Left lobe of liver (tissue), 2 donors: ENCODE results near the gene PGAP1. TPM values are rescaled to one million over a fixed set of nuclear protein-coding genes. Genes with fewer than 3 reads are reported as not detected.
"Not testable (repeated sequence)": the region's sequence is repeated elsewhere in the genome, so short reads cannot be mapped to it uniquely, and the experiment has no call there.

Experiments
- ATAC-seq: fragments of 200-7000 bp; cut with Tn5 transposase; one replicate; pipeline ENCODE4 v1.9.1; 2020; ENCODE audit warnings: mild to moderate bottlenecking, moderate library complexity
- DNase-seq: peaks from one replicate; pipeline ENCODE4 v3.0.0-alpha.2; 2020; ENCODE audit warnings: low spot score
- total RNA-seq: library from RNA; stranded (reverse); gene quantifications from one replicate; pipeline ENCODE4 v1.2.1, GENCODE V29; 2021
- donor health status: DM: no; HTN: no; CAD: no; lungs with moderate emphysema.
- donor health status: DM: no; HTN: yes; CAD: no.

The PGAP1 gene
- total RNA-seq, 1 donor from 2014 or later = 2.6 TPM

DNA sequence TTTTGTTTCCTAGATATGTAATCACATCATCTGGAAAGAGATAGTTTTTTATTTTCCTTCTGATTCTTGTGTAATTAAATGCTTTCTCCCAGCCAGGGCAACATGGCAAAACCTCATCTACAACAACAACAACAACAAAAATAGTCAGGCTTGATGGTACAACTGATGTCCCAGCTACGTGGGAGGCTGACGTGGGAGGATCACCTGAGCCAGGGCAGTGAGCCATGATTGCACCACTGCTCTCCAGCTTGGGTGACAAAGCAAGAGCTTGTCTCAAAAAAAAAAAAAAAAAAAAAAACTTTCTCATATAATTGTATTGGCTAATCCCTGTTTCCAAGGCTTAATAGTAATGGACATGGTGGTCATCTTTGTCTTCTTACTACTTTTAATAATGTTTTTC is 26.4 kb upstream of the PGAP1 start:
- DNase-seq (no peak), ATAC-seq (no peak)

GRCh38 chr2:196951973-196952372 is 25.5 kb upstream of the PGAP1 start:
- DNase-seq = no peak

GRCh38 chr2:196949116-196949515 is 22.6 kb upstream of the PGAP1 start:
- DNase-seq = no peak

More at GRCh38 chr2:196951973-196952372, 25.5 kb upstream of the PGAP1 start:
- ATAC-seq = no peak

DNA sequence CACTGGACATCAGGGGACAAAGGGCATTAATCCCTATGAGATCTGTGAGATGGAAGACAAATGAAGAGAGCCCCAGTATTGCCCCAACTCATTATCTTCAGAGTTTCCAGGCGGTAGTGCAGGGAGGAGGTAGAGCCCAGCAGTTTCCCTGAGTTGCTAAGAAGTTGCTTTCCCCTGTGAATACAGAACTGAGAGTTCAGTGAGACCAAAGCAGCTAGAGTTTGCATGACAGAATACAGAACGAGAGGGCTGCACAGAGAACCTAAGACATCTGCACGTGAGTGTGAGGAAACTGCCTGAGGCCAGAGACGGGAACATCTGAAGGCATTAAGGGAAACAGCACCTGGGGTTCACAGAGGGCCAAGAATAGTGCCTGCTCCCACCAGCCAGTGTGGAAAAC is 18.1 kb upstream of the PGAP1 start:
- ATAC-seq (no peak), DNase-seq (no peak)

More at GRCh38 chr2:196949116-196949515, 22.6 kb upstream of the PGAP1 start:
- no peak for ATAC-seq

DNA sequence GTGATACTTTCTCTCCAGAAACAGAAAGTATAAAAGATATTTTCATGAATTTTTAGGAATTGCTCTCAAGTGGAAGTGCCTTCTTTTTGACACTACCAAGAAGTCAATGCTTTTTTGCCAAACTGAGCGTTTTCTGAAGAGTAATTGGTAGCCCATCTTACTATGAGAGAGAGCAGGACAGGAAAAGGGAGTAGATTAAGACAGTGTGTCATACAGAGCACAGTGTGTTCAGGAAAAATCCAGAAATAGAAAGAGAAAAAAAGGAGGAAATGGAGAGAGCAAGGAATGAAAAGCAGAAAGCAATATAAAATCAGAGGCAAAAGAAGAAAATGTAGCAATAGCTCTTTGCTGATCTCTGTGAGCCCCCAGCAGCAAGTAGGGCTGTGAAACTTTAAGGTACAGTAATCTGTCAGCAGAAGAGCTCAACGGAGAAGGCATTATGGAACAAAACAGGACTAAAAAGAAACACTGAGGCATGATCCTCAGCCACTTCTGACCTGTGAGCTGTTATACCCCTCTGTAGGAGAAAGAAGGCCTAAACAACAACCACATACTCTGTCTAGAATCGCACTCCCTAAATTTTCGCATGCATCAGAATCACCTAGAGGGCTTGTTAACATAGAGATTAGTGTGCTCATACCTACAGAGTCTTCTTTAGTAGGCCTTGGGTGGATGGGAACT is 15.0 kb upstream of the PGAP1 start:
- ATAC-seq (no peak), DNase-seq (no peak)

DNA sequence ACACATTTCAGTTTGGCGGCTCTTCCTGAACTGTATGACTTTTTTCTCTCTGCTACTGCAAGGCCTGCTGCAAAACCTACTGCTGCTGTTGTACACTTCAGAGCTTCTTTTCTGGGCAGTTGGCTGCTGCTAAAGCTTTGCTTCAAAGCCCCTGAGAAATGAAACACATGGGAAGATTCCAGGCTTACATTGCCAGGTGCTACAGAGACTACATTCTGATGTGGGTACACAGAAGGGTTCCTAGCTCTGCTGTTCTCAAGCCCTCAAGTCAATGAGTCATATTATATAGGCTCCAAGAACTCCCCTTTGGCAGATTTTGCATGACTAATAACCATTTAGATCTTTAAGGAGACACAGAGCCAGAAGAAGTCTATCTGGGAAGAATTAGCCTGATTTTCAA is 12.9 kb upstream of the PGAP1 start:
- no peak for ATAC-seq
- no peak for DNase-seq

- DNase-seq = no peak
- no peak for ATAC-seq
Measured at GRCh38 chr2:196935432-196935831, 8.9 kb upstream of the PGAP1 start.

GRCh38 chr2:196934672-196935071 is 8.2 kb upstream of the PGAP1 start:
- DNase-seq = no peak

GRCh38 chr2:196931555-196931954 is 5.0 kb upstream of the PGAP1 start:
- ATAC-seq (no peak), DNase-seq (no peak)

More at GRCh38 chr2:196934672-196935071, 8.2 kb upstream of the PGAP1 start:
- ATAC-seq = no peak

DNA sequence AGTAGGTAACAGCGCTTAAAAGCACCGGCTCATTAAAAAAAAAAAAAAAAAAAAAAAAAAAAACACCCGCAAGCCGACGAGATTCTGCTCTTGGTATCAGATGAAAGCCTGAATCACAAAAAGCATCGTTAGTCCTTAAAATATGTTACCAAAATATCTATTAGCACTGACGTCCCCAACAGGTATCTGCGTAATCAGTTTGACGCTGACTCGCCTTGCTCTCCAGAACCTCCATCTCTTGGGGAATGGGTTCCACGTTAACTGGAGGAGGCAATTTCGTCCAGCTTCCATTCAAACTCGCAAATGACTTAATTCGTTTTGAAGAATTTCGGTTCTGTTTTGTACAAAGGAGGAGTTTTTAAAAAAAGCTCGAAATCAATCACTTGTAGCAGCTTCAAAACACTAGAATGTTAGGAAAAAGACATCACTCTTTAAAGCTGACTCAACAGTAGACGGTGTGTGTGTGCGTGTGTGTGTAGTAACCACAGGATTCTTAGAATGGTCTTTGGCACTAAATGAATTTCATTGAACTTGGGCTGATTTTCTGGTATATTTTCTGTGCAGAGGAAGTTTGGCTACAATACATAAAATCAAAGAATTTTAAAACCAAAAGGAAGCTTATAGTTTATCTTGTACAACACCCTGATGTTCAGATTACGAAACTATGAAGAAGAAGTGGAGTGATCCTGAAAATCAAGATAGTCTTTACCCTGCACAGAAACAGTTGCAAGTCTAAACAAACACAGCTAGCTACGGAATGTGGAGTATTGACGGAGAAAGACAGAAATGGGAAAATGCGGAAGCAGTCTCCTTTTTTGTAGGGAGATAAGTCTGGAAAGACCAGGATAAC is 1.1 kb upstream of the PGAP1 start:
- DNase-seq (no peak), ATAC-seq (no peak)

DNA sequence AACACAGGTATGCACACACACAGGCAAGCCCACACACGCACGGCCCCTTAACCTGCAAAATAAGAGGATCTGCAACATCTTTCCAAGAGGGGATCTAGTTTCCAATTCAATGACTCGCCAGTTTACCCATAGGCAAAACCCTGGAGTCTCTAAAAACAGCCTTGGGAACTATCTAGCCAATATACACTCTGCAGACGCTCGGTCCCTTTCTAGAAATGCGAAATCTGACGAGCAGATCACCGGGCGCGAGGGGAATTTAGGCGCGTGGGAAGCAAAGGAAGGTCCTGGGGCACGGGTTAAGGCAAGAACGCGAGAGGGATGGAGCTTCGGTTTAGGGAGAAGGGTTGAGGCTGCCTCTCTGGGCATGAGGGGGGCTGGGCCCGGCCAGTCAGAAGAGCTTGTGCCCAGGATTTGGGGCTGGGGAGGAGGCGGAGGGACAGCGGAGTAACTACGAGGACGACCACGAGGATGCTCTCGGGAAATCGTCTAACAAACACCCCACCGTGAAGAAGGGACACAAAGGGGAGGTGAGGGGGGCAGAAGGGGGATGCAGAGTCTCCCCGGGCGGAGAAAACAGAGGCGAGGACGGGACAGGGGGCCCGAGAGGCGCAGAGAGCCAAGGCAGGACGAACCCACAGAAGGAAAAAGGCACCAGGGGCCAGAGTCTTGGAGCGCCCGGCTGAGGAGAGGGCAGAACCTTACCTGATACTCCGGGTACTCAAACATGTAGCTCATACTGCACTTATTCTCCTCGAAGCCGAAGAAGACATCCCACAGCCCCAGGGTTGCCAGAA is 542 bp downstream of the PGAP1 start:
- ATAC-seq (peak; percentile 47), DNase-seq (peak; percentile 49)

- no peak for DNase-seq
- ATAC-seq = no peak
Measured at GRCh38 chr2:196925051-196925767, 1.3 kb downstream of the PGAP1 start.

DNA sequence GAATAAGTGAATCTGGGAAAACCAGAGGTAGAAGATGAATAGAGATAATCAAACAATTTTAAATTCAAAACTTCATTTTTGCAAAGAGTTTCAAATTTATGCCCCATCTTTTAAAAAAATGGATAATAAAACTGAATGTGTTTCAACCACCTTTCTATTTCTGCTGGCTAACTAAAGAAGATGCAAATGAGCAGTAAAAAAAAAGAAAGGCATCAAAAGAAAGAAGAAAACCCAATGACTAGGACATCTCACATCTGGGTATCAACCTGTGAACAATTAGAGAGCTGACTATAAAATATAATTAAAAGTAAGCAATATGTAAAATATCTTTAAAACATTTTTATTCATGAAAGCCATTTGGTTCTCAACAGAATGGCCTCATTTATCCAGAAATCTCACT is 2.5 kb downstream of the PGAP1 start:
- ATAC-seq = no peak
- DNase-seq = no peak

DNA sequence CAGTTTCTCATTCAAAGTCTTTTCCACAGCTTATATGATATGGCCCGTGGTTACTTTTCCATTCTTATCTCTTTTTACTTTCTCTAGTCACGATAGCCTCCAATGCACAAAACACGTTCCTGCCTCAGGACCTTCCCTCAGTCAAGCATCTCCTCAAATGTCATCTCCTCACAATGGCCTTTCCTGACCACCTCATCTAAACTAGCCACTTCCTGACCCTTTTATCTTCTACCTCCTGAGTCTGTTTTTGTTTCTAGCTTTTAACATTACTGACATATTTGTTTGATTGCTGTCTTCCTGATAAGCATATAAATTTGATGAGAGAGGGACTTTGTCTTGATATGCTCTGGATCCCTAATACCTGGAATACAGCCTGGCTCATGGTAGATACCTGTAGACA is 7.6 kb downstream of the PGAP1 start:
- no peak for ATAC-seq
- no peak for DNase-seq

DNA sequence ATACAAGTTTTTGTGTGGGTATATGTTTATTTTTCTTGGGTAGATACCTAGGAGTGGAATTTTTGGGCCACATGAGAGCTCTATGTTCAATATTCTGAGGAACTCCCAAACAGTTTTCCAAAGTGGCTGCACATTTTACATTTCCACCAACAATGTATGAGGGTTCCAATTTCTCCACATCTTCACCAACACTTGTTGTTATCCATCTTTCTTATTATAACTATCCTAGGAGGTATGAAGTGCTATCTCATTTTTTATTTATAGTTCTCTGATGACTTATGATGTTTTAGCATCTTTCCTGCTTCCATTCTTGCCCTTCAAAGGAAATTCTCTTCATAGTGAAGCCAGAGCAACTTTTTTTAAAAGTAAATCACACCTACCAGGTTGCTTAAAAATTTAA is 8.7 kb downstream of the PGAP1 start:
- ATAC-seq (no peak), DNase-seq (no peak)

- DNase-seq (no peak), ATAC-seq (no peak)
Measured at GRCh38 chr2:196915507-196916189, 10.9 kb downstream of the PGAP1 start.

DNA sequence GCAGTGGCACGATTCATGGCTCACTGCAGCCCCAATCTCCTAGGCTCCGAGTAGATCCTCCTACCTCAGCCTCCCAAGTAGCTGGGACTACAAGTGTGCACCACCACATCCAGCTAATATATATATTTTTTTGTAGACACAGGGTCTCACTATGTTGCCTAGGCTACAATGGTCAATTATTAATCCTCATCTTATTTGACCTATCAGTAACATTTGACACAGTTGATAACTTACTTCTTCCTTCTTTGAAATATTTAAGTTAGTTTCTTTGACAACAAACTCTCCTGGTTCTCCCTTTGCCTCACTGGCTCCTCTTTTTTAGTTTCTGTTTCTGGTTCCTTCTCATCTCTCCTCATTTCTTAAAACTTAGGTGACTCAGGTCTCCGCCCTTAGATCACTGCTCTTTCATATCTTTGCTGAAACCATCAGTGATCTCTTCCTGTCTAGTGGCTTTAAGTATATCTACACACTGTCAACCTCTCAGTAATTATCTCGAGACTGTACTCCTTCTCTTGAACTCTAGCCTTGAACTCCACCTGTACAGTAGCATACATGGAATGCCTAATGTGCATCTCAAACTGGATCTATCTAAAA is 11.5 kb downstream of the PGAP1 start:
- no peak for ATAC-seq
- no peak for DNase-seq

DNA sequence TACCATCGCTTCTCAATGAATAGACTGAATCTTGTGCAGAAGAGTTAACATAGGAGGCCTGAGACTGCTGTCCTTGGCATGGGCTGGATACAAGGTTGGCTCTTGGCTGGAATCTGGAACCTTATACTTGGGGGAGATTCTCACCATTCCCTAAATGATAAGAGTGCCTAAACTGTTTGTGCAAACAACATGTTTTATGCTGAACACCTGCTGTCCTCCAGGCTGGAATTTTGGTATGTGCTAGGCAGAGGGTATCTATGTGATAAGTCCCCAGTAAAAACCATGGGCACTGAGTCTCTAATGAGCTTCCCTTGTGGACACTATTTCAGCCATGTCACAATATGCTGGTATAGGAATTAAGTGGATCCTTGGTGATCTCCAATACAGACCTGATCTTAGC is 12.8 kb downstream of the PGAP1 start:
- DNase-seq (no peak), ATAC-seq (no peak)

GRCh38 chr2:196905365-196905764 is 21.1 kb downstream of the PGAP1 start:
- DNase-seq = not testable (repeated sequence)

DNA sequence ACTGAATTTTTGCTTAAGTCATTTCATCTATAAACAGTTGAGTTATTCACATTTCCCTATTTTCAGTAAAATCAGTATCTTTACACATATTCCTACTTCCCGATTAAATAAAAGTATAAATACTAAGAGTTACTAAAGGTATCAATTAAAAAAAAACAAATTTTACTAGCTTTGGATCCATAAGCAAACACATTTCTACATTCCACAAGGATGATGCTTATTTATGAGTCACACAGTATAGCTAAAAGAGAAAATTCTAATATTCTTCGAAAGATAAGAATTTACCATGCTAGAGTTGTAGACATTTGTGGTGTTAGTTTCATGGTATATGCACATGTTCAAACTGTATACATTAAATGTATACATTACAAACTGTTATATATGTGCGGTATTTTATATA is 23.7 kb downstream of the PGAP1 start:
- DNase-seq (no peak), ATAC-seq (no peak)

More at GRCh38 chr2:196905365-196905764, 21.1 kb downstream of the PGAP1 start:
- not testable (repeated sequence) for ATAC-seq
